ENCODE results near the gene AMMECR1. TPM values are rescaled to one million over a fixed set of nuclear protein-coding genes. Genes with fewer than 3 reads are reported as not detected.
"Not testable (repeated sequence)": the region's sequence is repeated elsewhere in the genome, so short reads cannot be mapped to it uniquely, and the experiment has no call there.

The AMMECR1 gene
- total RNA-seq (2014; rRNA removed; shearing (Covaris generic)): 9.4 TPM in 2 replicates

DNA sequence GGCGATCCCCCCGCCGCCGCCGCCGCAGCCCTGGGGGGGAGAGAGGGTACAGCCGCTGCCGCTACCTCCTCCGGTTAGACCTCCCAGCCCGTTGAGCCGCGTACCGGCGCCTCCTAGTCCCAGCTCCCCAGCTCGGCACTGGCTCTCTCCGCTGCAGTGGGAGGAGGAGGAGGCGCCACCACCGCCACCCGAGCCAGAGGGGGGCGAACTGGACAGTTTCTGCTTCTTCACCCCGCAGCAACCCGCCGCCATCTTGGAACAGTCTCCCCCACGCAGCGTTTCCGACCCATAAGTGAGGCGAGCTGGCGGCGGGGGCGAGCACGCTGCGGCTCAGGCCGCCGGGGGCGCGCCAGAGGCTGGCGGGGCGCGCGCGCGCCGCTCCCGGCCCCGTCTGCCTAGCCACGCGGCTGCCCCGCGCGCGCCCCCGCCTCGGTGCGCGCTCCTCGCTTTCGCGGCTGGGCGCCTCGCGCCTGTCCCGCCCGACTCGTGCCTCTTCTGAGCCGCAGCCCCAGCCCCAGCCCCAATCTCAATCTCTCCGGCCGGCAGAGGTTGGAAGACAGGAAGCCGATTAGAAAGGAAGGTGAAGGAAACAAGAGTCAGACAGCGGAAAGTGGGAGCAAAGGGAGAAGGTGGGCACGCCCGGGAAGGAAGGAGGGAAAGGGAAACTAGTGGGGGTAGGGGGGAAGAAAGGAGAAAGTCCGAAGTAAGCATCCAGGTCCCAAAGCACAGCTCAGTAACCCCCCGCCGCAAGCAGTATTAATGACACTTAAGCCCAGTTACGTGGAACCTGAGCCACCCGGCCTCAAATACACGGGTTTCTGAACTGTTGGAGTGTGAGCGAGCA is at the start of gene AMMECR1:
Gene AMMECR1 (minus strand): TSS at position 266 of the 844 bp plus-strand sequence. CDS start 14 bp downstream, at position 252.
- peak; percentile 86 for DNase-seq (ENCODE audit: low read depth)

DNA sequence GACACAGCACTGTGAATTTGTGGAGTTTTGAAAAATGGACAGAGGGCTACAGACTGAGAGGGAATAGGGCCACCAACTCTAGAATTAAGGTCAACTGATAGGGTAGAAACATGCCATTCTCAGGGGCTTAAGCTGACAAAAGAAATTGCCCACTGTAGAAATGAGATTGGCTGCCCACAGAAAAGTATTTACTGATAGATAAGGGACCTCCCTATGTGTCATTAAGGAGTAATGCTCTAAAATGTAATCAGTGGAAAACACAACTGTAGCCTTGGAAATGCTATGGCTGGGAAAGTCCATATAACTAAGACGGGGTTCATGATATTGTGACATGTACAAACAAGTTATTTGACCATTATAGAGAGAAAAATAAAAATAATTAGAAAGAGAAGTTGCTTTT is 45.4 kb upstream of the AMMECR1 start:
- DNase-seq (ENCODE audit: low read depth): no peak

DNA sequence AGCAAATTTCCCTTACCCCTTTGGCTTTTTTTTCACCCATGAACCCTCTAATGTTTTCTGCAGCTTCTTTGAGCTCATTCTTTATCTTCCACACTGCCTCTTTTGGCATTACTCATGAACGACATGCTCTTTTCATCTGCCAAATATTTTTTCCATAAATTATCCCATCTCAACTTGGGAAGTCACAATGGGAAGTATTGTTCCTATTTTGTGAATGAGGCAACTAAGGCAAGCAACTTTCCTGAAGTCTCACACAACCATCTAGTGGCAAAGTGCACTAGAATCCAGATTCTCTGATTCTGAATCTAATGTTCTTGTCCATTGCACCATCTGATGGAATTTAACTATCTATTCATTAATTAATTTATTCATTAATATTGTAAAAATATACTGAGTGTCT is 41.4 kb upstream of the AMMECR1 start:
- DNase-seq (ENCODE audit: low read depth): no peak

DNA sequence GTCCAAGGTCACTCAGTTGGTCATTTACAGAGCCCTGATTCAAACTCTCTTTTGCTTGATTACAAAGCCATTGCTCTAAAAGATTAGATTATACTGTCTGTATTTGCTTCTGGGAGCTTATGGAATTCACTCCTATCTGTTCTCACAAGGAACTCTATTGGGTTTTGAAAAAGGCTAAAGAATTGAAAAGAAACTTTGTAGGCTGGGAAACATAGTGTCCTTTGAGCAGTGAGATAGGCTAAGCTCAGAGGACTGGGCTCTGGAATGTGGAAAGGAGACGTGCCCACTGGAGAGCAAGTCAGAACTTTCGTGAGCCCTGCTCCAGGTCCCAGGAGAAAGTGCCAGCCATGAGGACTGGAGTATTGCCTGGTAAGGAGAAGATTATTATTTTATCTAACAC is 40.7 kb upstream of the AMMECR1 start, which contains the start of gene RTL9:
Gene RTL9 (plus strand): TSS at position 301 of the 400 bp plus-strand sequence. CDS start 91,770 bp downstream, outside the sequence.
- no peak for DNase-seq (ENCODE audit: low read depth)

DNA sequence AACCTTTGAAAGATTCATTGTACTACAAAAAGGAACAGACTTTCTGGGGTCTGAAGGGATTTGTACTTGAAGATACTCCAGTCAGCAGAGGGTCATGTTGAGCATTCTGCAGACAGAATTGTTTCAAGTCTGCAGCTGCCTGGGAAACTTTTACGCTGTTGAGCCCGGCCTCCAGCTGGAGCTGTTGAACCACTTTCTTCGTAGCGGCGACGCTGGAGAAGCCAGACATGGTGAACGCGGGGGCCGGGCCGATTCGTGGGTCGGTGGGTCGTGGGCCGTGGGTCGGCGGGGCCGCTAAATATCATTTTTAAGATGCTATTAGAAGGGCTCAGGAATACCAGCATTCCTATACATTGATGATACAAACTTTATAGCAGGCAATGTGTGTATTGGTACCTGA is 28.8 kb upstream of the AMMECR1 start:
- no peak for DNase-seq (ENCODE audit: low read depth)

DNA sequence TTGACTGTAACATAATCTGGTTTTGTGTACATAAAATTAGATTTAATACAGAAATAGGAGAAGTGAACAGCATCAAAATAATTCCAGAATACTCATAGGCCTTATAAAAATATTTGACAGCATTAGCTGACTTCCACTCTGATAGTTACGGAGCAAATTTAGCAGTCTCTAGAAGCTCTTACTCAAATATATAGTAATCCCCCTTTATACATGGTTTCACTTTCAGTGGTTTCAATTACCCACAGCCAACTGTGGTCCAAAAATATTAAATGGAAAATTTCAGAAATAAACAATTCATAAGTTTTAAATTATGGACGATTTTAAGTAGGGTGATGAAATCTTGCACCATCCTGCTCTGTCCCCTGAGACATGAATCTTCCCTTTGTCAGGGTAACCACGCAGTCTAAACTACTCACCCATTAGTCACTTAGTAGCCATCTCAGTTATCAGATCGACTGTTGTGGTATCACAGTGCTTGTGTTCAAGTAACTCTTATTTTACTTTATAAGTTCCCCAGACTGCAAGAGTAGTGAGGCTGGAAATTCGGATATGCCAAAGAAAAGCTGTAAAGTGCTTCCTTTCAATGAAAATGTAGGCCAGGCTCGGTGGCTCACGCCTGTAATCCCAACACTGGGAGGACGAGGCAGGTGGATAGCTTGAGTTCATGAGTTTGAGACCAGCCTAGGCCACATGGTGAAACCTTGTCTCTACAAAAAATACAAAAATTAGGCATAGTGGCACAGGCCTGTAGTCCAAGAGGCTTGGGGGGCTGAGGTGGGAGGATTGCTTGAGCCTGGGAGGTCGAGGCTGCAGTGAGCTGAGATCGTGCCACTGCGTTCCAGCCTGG is 23.5 kb upstream of the AMMECR1 start:
- DNase-seq (ENCODE audit: low read depth): peak; percentile 50

DNA sequence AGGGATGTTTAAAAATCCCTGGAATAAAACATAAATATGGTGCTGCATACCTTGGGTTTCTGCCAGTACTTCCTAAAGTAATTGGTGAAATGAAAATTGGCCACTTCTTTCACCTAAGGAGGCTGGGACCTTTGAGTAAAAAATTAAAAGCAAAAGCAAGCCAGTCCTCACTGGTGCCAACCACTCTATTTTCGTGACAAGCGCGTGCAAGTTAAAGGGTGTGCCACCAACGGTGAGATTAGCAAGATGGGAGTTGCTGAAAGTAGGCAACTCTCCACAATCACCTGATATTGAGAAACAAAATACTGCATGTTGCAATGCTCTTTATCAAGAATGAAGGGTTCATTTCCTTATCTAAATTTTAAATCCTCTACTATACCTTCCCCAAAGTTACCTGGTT is 21.1 kb upstream of the AMMECR1 start:
- DNase-seq (ENCODE audit: low read depth): no peak

DNA sequence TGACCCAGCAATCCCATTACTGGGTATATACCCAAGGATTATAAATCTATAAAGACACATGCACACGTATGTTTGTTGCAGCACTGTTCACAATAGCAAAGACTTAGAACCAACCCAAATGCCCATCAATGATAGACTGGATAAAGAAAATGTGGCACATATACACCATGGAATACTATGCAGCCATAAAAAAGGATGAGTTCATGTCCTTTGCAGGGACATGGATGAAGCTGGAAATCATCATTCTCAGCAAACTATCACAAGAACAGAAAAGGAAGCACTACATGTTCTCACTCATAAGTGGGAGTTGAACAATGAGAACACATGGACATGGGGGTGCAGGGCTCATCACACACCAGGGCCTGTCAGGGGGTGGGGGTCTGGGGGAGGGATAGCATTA is 15.6 kb upstream of the AMMECR1 start:
- DNase-seq (ENCODE audit: low read depth): not testable (repeated sequence)

DNA sequence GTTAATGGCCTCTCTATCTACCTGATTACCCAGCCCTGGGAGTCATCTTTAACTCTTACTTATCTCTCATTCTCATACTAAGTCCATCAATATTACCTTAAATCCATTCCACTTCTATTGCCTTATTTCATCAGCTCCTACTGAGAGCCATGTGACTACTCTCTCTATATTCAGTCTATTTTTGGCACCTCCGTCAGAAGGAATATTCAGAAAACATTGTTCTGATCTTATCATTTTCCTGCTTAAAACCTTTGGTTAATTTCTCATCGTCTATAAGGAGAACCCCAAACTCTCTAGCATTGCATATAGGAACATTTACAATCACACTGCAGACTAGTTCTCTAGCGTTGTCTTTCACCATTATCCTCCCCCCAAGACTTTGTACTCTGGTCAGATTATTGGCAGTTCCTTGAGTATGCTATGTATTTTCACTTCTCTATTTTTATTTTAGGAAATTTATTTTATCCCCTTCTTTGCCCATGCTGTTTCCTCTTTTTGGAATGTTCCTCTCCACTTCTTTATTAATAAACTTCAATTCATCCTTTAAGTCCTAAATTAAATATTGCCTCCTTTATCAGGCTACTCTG is 13.7 kb upstream of the AMMECR1 start:
- DNase-seq (ENCODE audit: low read depth): no peak

DNA sequence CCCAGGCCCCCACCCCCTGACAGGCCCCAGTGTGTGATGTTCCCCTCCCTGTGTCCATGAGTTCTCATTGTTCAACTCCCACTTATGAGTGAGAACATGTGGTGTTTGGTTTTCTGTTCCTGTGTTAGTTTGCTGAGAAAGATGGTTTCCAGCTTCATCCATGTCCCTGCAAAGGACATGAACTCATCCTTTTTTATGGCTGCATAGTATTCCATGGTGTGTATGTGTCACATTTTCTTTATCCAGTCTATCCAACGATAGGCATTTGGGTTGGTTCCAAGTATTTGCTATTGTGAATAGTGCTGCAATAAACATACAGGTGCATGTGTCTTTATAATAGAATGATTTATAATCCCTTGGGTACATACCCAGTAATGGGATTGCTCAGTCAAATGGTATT is 10.7 kb upstream of the AMMECR1 start:
- DNase-seq (ENCODE audit: low read depth): not testable (repeated sequence)

DNA sequence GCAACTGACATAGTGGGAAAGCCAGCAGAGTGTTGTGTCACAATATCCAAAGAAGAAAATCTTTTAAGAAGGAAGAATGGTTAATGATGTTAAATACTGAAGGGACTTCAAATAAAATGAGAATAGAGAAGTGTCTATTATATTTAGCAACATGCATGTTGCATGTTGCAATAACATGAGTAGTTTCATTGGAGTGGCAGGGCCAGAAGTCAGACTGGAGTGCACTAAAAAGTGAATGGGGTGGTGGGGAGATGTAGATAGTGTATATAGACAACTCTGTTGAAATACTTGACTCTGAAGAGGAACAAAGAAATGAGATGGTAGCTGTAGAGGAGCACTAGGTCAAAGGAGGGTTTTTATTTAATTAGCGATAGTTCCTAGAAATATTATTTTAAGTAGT is 9.5 kb upstream of the AMMECR1 start:
- no peak for DNase-seq (ENCODE audit: low read depth)

DNA sequence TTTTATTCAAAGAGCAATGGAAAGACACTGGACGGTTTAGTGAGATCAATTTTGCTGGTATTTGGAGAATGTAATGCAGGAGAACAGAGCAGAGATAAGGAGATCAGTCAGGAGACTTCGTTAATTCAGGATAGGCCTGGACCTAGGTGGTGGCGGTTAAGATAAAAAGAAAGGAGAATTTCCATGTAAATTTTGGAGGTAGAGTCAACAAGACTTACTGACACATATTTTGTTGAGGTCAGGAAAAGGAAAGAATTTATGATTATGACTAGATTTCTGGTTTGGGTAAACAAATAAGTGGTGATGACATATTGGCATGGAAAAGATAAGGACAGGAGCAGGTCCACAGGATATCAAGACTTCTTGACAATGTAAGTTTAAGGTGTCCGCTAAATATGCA is 8.8 kb upstream of the AMMECR1 start:
- no peak for DNase-seq (ENCODE audit: low read depth)

DNA sequence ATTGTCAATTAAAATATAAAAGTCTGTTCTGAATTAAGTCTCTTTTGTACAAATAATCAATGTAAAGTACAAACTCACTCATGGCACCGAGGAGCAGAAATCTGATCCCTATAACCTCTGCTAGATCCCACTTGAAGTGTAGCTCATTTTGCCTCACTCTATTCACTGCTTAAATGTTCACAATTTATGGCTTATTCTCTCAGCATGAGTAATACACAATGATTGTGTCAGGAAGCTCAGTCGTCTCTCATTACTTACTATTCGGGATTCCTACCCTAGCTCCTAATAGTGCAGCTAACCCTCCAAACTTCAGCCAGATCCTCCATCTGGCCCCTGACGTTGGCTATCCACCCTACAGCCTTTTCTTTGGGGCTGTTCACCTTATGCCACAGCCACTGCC is 4.7 kb upstream of the AMMECR1 start:
- peak; percentile 1 for DNase-seq (ENCODE audit: low read depth)

DNA sequence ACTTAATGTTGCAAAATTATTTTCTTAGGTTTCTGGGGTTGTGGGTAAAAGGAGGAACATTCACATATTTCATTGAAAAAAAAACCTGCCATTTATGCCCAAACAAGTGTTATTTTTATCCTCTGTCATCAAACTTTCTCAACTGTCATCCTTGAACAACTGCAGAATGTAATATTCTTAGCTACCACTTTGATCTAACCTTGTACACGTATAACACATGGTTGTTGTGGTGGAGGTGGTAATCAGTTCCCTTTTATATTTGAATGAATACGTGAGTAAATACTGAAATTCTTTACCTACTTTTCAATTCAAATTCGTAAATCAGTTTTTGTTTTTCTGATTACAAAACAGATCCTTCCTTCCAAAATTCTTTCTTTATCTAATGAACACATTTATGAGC is 3.8 kb upstream of the AMMECR1 start:
- DNase-seq (ENCODE audit: low read depth): no peak

DNA sequence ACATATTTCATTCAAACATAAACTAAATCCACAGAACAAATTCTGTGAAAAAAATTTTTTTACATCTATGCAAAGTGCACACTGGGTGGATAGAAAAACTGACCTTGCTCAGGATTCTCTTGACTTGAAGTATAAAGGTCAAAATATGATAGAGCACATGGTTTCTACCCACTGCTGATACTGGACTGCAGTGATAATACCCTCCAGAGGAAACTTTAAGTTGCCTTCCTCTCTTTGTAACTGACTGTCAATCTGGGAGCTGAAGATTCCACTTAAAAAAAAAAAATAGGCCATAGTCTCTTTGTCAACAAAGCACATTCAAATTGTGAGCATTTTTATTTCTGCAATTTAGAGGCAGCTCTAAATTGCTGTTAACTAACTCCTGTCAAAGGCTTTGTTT is 3.2 kb upstream of the AMMECR1 start:
- DNase-seq (ENCODE audit: low read depth): no peak

DNA sequence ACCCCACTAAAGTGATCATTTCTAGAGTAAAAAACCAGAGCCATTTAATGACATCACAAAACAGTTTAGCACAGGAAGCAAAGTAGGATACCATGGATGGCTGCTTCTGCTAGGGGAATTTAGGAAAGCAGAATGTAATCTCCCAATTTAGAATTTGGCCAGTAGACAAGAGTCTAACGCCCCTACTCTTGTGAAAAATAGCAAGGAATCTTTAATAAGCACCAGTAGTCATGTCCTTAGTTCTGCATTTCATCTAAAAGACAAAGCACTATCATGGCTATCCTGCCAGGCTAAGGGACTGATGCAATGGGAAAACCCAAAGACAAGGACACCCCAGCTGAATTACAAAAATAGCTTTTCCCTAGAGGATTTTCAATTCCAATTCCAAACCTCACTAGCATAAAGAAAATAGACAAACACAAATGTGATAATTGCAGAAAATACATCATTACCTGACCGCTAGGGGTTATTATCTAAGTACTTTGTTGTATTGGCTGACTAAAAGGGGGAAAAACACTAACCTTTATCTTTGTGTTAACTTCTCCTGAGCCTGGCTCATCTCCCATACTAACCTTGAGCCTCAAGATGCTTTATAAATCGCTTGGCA is 2.6 kb upstream of the AMMECR1 start:
- no peak for DNase-seq (ENCODE audit: low read depth)

DNA sequence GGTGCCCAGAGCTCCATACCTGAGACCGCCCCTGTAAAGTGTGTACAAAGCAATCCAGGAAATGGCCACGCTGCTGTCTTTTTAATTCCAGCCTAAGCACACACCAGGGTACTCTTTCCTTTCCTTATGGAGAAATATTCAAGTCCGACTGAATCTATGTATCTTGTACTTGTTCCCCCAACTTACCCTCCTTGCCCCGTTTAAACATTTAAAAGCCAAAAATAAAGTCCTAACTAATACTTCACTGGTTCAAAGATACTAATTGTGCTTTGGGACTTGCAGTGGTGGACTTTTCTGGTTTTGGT is 731 bp upstream of the AMMECR1 start:
- peak; percentile 17 for DNase-seq (ENCODE audit: low read depth)

DNA sequence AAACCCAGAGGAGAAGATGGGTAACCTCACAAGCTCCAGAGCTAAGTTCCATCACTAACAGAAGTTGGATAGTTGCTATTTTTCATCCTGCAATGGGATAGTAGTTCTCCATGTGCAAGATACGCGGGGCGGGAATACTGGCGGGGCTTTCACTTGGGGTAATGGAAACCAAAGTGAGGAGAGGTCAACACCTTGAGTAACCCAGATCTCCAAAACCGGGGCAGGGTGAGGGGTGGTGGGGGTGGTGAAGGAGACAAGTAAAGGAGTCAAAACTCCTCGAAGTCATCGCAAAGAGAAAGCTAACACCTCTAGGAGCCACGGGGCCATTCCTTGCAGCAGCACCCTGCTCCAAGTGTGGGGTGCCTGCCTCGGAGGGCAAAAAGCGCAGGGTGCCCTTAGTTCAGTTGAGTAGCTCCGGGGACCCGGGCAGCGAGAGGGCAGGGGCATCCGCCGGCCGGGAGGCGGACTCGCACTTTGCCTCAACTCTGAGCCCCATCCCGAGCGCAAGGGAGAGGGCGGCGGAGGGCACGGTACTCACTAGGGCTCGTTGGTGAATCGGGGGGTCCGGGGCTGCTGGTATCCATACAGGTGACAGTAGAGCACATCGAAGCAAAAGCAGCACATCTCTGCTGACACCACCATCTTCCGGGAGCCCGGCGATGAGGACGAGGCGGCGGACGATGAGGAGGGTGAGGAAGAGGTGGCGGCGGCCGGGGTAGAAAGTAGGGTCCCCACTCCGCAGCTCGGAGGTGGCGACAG is 645 bp downstream of the AMMECR1 start:
- peak; percentile 23 for DNase-seq (ENCODE audit: low read depth)

DNA sequence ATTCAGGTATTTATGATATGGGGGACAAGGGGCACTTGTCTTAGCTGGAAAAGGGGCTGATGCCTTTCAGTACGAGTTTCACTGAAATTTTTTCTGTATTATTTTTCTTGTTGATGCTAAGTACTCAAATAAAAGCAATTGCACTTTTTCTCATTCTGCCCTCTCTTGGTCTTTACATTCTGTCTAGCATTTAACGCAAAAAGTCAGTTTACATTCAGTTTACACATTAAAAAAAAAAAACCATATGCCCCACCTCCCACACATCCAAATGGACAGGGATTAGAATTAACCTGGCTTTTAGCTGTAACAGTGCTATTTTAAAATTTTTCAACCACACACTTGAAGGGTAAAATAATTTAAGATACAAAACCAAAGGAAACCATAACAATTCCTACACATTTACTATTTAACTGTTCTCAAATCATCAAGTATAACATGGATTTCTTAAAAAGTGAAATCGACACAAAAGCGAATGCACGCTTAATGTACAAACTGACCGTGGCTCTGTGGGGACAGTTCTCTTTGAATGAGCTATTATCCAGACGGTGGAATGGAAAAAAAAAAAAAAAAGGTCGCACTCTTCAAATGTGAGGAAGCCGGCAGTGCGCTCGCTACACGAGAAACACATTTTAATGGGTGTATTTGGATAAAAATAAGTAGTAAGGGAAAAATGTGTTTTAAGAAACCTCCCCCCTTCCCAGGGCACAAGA is 1.4 kb downstream of the AMMECR1 start:
- peak; percentile 2 for DNase-seq (ENCODE audit: low read depth)

DNA sequence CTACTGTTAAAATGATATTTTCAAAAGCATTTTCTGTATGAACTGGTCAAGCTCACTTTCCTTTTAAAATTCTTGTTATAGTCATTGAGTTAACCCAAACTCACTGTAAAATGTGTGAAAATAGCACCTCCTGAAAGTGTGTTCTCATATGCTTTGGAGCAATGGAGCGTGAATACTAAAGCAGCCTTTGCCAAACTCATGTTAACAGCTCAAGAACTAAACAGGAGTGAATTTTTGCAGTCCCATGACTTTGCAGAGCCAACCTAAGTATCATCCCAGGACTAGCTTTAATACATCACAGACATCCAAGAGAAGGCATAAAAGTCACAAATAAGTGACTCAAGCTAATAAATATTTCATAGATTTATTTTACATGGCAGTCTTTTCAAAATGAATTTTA is 2.3 kb downstream of the AMMECR1 start:
- DNase-seq (ENCODE audit: low read depth): no peak

All from Daoy (cell line).